HG03095 (cell line): ENCODE measurements around the gene SERPINB8.

ENCODE experiments used
- ATAC-seq: cut with Tn5 transposase; IDR thresholded peaks from one replicate; pipeline ENCODE4 v1.9.1; 2021; ENCODE audit warnings: moderate library complexity; ENCODE audit not compliant: unreplicated experiment

The SERPINB8 gene

DNA sequence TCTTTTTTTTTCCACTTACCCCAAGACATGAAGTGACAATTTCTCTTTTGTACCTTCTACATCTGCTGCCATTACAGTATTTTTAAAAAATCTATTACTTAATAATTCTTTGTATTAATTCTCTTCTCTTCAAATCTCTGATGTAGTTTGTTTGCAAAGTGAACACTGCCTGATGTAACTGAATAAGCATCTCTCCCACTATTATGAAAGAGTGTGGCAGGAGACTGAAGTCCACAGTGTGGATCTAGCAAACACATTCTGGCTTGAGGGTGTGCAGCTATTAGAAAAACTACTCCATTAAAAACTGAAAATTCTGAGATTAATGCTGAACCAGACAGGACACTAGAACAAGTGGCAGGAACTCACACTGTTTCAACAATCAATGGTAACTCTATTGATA is 5.0 kb upstream of the SERPINB8 start:
- ATAC-seq, result no peak

GRCh38 chr18:63965716-63966330 is 4.1 kb upstream of the SERPINB8 start:
- ATAC-seq, result no peak

DNA sequence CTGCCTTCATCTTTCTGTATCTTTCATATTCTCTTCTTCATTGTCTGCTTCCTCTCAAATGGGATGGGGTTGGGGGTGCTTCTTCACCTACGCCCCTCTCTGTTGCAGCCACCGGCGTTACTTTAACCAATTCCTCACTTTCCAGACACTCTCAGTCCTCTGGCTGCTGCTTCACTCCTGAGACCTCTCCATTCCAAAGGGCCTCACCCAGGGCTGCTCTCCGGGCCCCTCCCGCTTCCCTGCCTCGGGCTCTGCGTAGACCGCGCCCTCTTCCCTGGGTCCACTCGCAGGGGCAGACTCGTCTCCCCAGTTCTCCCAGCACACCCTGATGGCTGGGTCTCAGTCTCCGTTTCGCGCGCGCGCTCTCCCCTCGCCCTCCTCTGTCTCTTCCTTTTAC is 926 bp downstream of the SERPINB8 start:
- no peak for ATAC-seq

- no peak for ATAC-seq
Measured at GRCh38 chr18:63971320-63972001, 1.6 kb downstream of the SERPINB8 start.

- ATAC-seq, result no peak
Measured at GRCh38 chr18:63972002-63972376, 2.1 kb downstream of the SERPINB8 start.

- peak; percentile 5 for ATAC-seq
Measured at GRCh38 chr18:63974991-63975390, 5.1 kb downstream of the SERPINB8 start.

DNA sequence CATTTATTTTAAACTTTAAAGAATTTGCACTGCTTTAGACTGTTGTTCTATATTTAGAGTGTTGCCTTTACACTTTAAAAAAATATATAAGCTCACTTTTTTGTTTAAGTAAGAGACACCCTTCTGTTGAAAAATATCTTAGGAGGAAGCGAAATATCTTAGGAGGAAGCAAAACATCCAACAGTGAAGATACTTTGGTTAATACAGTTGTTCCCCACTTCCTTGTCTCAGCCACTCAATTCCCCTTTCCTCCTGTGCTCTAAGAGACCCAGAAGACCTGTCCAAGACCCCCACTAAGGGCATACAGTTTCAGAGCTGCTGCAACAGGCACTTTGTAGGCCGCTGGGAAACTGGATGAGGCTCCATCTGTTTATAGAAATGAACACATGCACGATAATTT is 5.7 kb downstream of the SERPINB8 start:
- ATAC-seq, result peak; percentile 49

DNA sequence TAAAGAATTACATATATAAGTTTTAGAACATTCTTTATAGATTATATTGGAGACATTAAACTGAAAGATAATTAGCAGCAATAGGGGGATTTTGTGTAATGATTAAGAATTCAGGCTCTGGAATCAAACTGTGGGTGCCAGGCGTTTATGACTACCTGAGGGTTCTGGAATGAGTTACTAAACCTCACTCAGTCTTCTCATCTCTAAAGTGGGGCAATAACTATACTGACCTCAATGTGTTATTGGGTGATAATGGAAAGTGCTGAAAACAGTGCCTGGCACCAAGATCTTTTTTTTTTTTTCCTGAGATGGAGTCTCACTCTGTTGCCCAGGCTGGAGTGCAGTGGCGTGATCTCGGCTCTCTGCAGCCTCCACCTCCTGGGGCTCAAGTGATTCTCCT is 7.2 kb downstream of the SERPINB8 start:
- ATAC-seq, result no peak

GRCh38 chr18:63979409-63979920 is 9.6 kb downstream of the SERPINB8 start:
- ATAC-seq, result peak; percentile 47

- no peak for ATAC-seq
Measured at GRCh38 chr18:63980027-63980426, 10.1 kb downstream of the SERPINB8 start.

GRCh38 chr18:63980896-63981460 is 11.1 kb downstream of the SERPINB8 start:
- ATAC-seq, result no peak

DNA sequence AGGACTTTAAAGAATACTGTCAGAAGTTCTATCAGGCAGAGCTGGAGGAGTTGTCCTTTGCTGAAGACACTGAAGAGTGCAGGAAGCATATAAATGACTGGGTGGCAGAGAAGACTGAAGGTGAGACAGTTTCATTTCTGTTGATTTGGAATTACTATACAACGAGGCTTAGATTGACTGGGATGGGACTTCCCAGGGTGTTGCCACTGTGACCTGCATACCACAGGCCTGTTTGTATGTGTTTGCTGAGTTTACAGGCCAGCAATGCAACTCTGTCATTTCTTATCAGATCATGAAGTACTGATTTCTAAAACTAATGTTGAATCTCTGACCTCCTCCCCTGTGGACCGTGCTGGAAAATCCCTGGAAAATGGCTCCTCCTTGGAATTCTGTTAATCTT is 11.8 kb downstream of the SERPINB8 start:
- ATAC-seq, result no peak

DNA sequence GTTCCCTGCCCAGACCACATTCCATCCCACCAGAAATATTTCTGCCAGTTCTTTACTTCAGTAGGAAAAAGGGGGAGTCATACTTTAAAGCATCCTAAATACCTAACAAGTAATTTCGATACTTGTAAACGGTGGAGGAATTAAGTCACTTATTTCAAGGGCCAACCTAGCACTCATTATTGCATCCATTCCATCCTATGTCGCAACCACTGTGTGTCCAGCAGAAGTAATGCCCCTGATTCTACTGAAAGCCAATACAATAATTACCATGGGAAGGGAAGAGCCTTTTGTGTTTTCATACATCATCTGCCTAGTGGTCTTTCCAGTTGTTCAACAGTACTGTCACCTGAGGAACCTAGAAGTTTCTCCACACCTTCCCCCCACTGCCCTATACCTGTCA is 12.5 kb downstream of the SERPINB8 start:
- no peak for ATAC-seq

GRCh38 chr18:63986885-63987284 is 17.0 kb downstream of the SERPINB8 start:
- no peak for ATAC-seq

GRCh38 chr18:63987743-63988142 is 17.9 kb downstream of the SERPINB8 start:
- ATAC-seq, result no peak

- ATAC-seq, result no peak
Measured at GRCh38 chr18:63992751-63993150, 22.9 kb downstream of the SERPINB8 start.

GRCh38 chr18:63994783-63995399 is 25.0 kb downstream of the SERPINB8 start:
- ATAC-seq, result no peak

- ATAC-seq, result no peak
Measured at GRCh38 chr18:63997041-63997440, 27.2 kb downstream of the SERPINB8 start.

- ATAC-seq, result no peak
Measured at GRCh38 chr18:63997606-63998005, 27.7 kb downstream of the SERPINB8 start.

DNA sequence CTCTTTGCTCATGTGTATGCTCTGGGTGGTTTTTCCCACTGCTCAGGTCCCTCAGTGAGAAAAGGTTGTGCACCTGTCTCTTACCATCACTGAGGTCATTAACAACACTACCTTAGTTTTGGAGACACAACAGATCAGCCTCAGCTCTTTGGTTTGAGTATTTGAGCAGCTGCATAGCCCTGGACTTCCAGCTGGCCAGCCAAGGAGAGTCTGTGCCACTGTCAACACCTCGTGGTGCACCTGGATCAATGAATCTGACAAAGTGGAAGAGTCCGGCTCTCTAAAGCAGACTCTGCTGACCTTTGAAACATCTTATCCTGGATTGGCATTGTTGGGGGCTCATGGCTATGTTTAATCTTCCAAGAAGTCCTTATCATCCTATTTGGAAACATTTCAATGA is 30.0 kb downstream of the SERPINB8 start:
- no peak for ATAC-seq

DNA sequence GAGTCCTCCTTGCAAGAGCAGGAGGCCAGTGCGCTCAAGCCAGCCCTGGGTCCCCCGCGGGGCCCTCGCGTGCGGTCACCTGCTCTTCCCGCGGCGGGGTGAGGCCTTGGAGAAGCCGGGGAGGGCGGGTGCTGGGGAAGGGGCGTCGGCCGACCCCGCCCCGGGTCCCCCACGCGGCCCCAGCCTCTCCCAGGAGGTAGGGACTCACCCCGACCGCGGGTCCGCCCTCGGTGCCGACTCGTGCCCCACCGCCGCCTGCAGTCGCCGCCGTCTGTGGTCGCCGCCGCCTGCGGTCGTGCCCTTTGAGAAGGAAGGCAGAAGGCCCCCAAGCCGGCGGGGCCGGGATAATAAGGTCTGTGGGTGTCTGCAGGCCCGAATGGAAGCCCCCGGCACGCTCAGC is 32.7 kb downstream of the SERPINB8 start:
- ATAC-seq, result no peak

DNA sequence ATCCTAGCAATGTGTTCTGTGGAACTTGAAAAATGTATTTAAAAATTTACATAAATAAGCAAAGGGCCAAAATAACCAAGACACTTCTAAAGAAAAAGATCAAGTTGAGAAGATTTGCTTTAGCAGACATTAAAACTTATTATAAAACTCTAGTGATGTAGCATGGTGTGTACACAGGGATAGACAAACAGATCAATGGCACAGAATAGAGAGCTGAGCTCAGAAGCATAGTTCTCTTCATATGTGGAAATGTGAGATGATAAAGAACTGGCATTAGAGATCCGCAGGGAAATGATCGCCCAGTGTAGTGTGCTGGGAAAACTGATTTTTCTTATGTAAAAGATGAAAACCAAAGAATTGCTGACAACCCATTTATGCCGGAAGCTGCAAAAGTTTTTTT is 39.4 kb downstream of the SERPINB8 start:
- ATAC-seq, result no peak
